Heart left ventricle (tissue), 16 donors: Measurements from ENCODE around the gene STK32C. TPM values are rescaled to one million over a fixed set of nuclear protein-coding genes. Genes with fewer than 3 reads are reported as not detected.

Source experiments
- ATAC-seq, 4 donors: fragments of 200-7000 bp; cut with Tn5 transposase; one replicate each; pipeline ENCODE4 v1.9.1; 2020 to 2022; ENCODE audit warnings: moderate library complexity in 4 of 4, mild to moderate bottlenecking in 3 of 4, moderate number of reproducible peaks in 1 of 4
- DNase-seq, 5 donors: peaks; one replicate each; pipeline ENCODE4 v3.0.0-alpha.2; 2020
- H3K27ac ChIP-seq, 12 donors: fragments of 200-600 bp; sonication (generic) in 4 of 12; one replicate each; pipeline versions ENCODE4 v1.5.0 to v1.8.0; 2016 to 2022; ENCODE audit warnings: mild to moderate bottlenecking in 2 of 12
- H3K27me3 ChIP-seq, 9 donors: fragments of 200-600 bp; sonication (generic) in 2 of 9; one replicate each; pipeline versions ENCODE4 v1.5.1 to v1.8.0; 2016 to 2022; ENCODE audit warnings: mild to moderate bottlenecking in 3 of 9
- H3K36me3 ChIP-seq, 9 donors: fragments of 200-600 bp; sonication (generic) in 2 of 9; one replicate each; pipeline versions ENCODE4 v1.5.0 to v1.8.0; 2018 to 2022; ENCODE audit warnings: mild to moderate bottlenecking in 2 of 9
- H3K4me1 ChIP-seq, 12 donors: fragments of 200-600 bp; sonication (generic) in 4 of 12; one replicate each; pipeline versions ENCODE4 v1.5.0 to v1.8.0; 2016 to 2022; ENCODE audit warnings: mild to moderate bottlenecking in 3 of 12
- H3K4me3 ChIP-seq, 12 donors: fragments of 200-600 bp; sonication (generic) in 4 of 12; one replicate each; pipeline versions ENCODE4 v1.5.0 to v1.8.0; 2017 to 2022; ENCODE audit warnings: mild to moderate bottlenecking in 9 of 12, moderate library complexity in 4 of 12
- H3K9me3 ChIP-seq, 12 donors: fragments of 200-600 bp; sonication (generic) in 4 of 12; one replicate each; pipeline versions ENCODE4 v1.5.0 to v1.8.0; 2016 to 2022; ENCODE audit warnings: mild to moderate bottlenecking in 1 of 12
- POLR2A ChIP-seq, 2 donors: fragments of 450-650 bp; IDR thresholded peaks; one replicate each; pipeline ENCODE4 v1.6.1; 2017; ENCODE audit warnings: antibody characterized with exemption in 2 of 2, mild to moderate bottlenecking in 2 of 2, moderate library complexity in 2 of 2
- WGBS, 4 donors: extraction: QIAGEN DNeasy Blood & Tissue Kit in 2 of 4; methylation state at CpG; one replicate each; pipeline versions ENCODE4 v1.1.5 to v1.1.7; 2013 to 2018; 5-methylcytosine and 5-hydroxymethylcytosine counted together
- intact Hi-C, 10 donors: fragments of 100-400 bp; cut with DNase I; formaldehyde crosslinking; loops; one replicate each; pipeline versions ENCODE4 v1.11.1 to v1.14.2; 2022
- polyA plus RNA-seq, 2 donors: library from polyadenylated mRNA; stranded (reverse); fragments of 200-250 nt; gene quantifications; one replicate each; pipeline ENCODE4 v1.2.3, GENCODE V29; 2013
- total RNA-seq, 9 donors: library from RNA; depleted of rRNA in 2 of 9; stranded (reverse); fragments of >200 nt in 2 of 9; fragmentation: NEBNext Ultra II Directional in 3 of 9; extraction: Animal tissue kit (Norgen Biotek cat#: 25700) in 3 of 9; gene quantifications; one replicate each; pipeline versions ENCODE4 v1.1.0 to v1.2.4, GENCODE V29; 2016 to 2023
- TF ChIP-seq, protein P1 (sequence below), 12 donors: fragments of 200-600 bp; sonication (generic) in 4 of 12; IDR thresholded peaks; one replicate each; pipeline versions ENCODE4 v1.5.0 to v1.8.0; 2018 to 2022; ENCODE audit warnings: antibody characterized with exemption in 12 of 12, mild to moderate bottlenecking in 5 of 12
- donor health status: ischemic (EF 13 %, LVEDD 7.1; RV severe dilation, severe dysfunction).
- donor health status: healthy with polysubstance abuse.
- donor health status: DM: no; HTN: yes; CAD: no.
- donor health status: DM: no; HTN: no; CAD: no.
- donor health status: ischemic (EF 25% LVEDD 6.9; RV normal size, moderate dysfunction).
- donor health status: ischemic (EF 25% LVEDD 5.7; RV mildly dilated, moderate dysfunction).
- donor health status: healthy.
- donor health status: DM: yes; HTN: yes; CAD: no.
- donor health status: ischemic (EF 35%, LVEDD 5.7; RV mildly dilated, moderate dysfunction).
- donor health status: nonischemic (EF 11% LVEDD 7.7; RV severe dilation, severe dysfunction).
- donor health status: DM: yes; HTN: yes; CAD: no.
- donor health status: PGD.
- donor health status: ischemic (EF 29% LVEDD 5.4; RV normal size, mild dysfunction).
- donor health status: nonischemic (EF 23%, LVEDD 6.1; RV moderate dilation, normal function).

Gene STK32C
- total and polyA plus RNA-seq, 11 donors: 3.8 to 9.8 (median 6.2) TPM

GRCh38 chr10:132163826-132164515 lies 143.8 kb downstream of the STK32C start:
- Histone ChIP-seq H3K36me3 (peaks cover 0 to 6% (median 0%) of the 10 kb centered on the region in 9 donors), H3K27me3 (no peaks in the 10 kb centered on the region), H3K9me3 (no peaks in the 10 kb centered on the region), H3K27ac (peak overlapping the region in 2 of 12 donors; percentile 16 to 32), H3K4me3 (no peak overlapping the region), H3K4me1 (peaks cover 0 to 29% (median 20%) of the 10 kb centered on the region in 12 donors)
- ATAC-seq (no peak), DNase-seq (peak in 3 of 5 donors; percentile 18 to 30 (median 18))
- TF ChIP-seq, protein P1, sequence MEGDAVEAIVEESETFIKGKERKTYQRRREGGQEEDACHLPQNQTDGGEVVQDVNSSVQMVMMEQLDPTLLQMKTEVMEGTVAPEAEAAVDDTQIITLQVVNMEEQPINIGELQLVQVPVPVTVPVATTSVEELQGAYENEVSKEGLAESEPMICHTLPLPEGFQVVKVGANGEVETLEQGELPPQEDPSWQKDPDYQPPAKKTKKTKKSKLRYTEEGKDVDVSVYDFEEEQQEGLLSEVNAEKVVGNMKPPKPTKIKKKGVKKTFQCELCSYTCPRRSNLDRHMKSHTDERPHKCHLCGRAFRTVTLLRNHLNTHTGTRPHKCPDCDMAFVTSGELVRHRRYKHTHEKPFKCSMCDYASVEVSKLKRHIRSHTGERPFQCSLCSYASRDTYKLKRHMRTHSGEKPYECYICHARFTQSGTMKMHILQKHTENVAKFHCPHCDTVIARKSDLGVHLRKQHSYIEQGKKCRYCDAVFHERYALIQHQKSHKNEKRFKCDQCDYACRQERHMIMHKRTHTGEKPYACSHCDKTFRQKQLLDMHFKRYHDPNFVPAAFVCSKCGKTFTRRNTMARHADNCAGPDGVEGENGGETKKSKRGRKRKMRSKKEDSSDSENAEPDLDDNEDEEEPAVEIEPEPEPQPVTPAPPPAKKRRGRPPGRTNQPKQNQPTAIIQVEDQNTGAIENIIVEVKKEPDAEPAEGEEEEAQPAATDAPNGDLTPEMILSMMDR (IDR thresholded peaks at IDR 0.05): peak in 1 of 12 donors; percentile 1
- no peak for TF ChIP-seq POLR2A (IDR thresholded peaks at IDR 0.05)
- WGBS, 4 donors: 84 to 87% (median 86%) methylated on average over 17 of the region's 17 CpGs
- intact Hi-C loops: no loop called here

DNA sequence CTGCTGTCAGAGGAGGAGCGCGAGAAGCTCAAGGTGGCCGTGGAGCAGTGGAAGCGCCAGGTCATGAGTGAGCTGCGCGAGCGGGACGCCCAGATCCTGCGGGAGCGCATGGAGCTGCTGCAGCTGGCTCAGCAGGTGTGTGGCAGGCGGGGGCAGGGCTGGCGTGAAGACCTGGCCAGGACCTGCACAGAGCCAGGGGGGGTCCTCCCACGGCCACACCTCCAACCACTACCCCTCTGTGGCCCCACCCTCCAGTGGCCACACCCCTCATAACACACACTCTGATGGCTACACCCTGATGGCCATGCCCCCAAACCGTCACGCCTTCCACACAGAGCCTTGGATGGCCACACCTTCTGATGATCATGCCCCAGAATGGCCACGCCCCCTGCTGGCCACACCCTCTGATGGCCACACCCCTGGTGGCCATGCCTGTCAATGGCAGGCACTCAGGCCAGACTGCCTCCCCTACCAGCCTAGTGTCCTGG lies 144.4 kb downstream of the STK32C start:
- Histone ChIP-seq H3K27me3 (no peaks in the 10 kb centered on the region), H3K4me1 (peaks cover 0 to 29% (median 20%) of the 10 kb centered on the region in 12 donors), H3K9me3 (no peaks in the 10 kb centered on the region), H3K4me3 (peak overlapping the region in 4 of 12 donors; percentile 1 to 25 (median 9)), H3K36me3 (no peaks in the 10 kb centered on the region), H3K27ac (peak overlapping the region in 7 of 12 donors; percentile 12 to 46 (median 24))
- 34 to 59% (median 50%) methylated on average over 8 to 16 of the region's 16 CpGs for WGBS, 4 donors
- TF ChIP-seq, protein P1 (IDR thresholded peaks at IDR 0.05): peak in 6 of 12 donors; percentile 10 to 54 (median 33)
- no peak for TF ChIP-seq POLR2A (IDR thresholded peaks at IDR 0.05)
- peak in 4 of 5 donors; percentile 41 to 61 (median 44) for DNase-seq
- peak; percentile 32 to 68 (median 64) for ATAC-seq
- intact Hi-C loops: no loop called here

DNA sequence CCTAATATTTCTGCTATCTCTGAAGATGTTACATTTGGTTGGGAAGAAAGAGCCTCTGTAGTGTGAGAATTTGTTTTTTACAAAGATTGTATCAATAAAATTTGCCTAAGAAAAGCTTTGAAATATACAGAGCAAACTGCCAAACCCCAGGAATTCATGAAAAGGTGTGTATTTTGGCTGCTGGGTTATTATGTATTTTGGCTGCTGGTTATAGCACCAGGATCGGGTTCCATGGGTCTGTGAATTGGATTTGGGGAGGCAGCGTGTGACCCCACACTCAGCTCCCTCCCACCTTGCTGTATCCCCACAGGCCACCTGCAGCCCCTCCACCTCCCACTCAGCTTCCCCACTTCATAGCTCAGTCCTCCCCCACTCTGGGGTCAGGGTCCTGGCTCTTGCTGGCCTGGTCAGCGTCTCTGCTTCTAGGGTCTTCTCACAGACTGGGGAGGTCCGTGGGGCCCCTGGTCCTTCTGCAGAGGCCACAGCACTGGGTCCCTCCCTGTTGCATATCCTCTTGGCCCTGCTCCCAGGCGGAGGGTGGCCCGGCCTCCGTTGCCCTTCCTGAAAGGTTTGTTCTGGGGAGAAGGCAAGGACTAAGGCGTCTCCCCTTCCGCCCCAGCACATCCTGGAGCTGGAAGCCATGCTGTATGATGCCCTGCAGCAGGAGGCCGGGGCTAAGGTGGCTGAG lies 145.0 kb downstream of the STK32C start:
- Histone ChIP-seq H3K4me1 (peaks cover 0 to 29% (median 20%) of the 10 kb centered on the region in 12 donors), H3K4me3 (peak overlapping the region in 4 of 12 donors; percentile 1 to 25 (median 9)), H3K27me3 (no peaks in the 10 kb centered on the region), H3K9me3 (no peaks in the 10 kb centered on the region), H3K27ac (peak overlapping the region in 7 of 12 donors; percentile 4 to 46 (median 24)), H3K36me3 (no peaks in the 10 kb centered on the region)
- TF ChIP-seq POLR2A (IDR thresholded peaks at IDR 0.05): no peak
- TF ChIP-seq, protein P1 (IDR thresholded peaks at IDR 0.05): no peak
- intact Hi-C loops: no loop called here
- ATAC-seq: peak; percentile 47 to 84 (median 68)
- peak; percentile 59 to 76 (median 68) for DNase-seq
- 42 to 53% (median 49%) methylated on average over 8 to 10 of the region's 10 CpGs for WGBS, 4 donors
